ENCODE data around the gene FBXW4.

Gene FBXW4

DNA sequence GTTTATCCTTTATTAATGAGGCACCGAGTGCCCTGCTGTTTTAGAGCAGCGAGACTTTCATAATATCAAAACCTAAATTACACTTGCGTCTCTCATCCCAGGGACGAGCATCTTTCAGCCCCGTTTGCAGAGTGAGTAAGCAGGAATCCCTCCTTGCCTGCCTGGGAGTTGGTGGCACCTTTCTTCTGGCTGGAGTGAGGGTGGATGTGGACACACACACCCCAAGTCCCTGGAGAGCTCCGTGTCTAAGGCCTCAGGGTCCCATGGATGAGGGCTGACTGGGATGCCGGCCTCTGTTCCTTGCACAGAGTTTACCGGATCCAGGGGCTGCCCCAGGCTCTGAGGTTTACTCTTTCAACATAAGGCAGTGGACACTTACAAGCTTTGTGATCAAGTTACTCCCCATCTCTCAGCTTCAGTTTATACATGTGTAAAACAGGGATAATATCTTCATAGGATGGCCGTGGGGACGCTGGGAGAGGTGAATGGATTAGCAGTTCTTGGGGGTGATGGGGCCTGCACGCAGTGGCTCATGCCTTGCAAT, 131.4 kb downstream of the FBXW4 start:
- no peak for DNase-seq

DNA sequence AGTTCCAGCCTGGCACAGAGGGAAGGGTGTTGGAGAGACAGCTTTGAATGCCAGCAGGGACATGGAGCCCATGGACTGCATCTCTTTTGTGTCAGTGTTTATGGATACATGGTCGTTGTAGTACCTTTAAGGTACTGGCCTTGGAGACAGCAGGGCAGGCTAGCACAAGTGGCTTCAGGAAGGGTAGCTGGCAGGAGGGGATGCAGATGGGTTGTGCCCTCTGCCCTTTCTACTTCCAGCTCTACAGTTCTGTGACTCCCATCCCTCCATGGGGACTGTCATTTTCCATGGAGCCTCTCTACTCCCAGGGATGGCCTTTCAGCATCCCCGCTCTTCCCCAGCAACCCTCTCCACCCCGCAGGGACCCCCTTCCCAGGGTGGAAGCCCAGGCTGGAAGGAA, 132.0 kb downstream of the FBXW4 start:
- DNase-seq: no peak

DNA sequence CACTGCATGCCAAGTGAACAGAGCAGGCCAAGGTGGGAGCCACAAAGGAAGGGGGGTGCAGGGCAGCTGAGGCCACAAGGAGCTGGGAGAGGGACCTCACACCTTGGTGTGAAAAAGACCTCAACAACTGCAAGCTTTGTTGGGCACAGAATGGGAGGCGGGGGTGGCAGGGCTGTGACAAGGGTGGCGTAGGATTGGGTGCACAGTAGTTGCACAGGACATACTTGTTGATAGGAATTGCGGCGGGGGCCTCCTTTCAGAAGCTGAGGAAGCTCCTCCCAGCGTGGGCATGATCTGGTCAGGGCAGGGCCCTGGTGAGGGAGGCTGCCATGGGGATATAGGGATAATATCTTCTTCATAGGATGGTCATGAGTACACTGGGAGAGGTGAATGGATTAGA, 132.7 kb downstream of the FBXW4 start:
- no peak for DNase-seq

DNA sequence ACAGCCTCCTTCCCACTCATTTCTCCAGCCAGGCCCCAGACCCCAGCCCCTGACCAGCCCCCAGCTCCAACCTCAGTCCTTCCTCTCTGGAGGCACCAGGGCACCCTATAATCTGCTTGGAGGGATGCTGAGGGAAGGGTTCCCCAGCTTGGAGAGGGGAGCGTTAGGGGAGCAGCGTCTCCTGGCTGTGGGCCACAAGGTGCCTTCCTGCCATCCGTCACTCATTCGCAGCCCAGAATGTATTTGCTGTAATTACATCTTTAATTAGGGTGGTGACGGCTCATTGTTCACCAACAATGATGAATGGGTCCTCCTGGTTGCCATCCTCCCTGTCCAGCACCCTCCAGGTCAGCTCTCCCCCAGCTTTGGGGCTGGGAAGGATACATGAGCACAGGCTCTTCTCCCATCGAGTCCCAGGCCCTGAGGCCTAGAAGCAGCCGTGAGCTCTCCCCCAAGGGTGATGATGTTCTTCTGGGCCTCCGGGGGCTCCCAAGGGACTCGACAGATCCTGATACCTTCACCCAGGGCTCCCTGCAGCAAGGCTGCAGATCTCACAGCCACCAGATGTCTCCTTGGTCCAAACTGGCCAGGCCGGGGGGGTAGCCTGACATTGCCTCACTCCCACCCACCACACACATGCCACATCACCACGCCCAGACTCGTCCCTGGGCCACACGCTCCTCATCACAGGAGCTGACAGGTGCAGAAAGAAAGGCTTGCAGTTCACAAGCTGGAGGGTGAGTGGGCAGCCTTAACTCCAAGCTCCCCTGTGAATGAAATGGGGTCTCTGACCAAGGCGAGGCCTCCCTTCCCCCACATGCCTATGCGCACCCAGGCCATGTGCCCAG, 133.7 kb downstream of the FBXW4 start:
- no peak for DNase-seq

Data from fibroblast of skin of right biceps (primary cell).